Epithelial cell of prostate (primary cell): ENCODE results near the gene PCCA.
"Not testable (repeated sequence)": the region's sequence is repeated elsewhere in the genome, so short reads cannot be mapped to it uniquely, and the experiment has no call there.

Experiments used
- DNase-seq: peaks from one replicate; pipeline ENCODE4 v3.0.0-alpha.2; 2011; ENCODE audit warnings: low read depth, low spot score
- H3K27ac ChIP-seq: fragments of 450-650 bp; 2 replicates; pipeline ENCODE4 v1.5.1; 2017; ENCODE audit warnings: mild to moderate bottlenecking

PCCA gene

DNA sequence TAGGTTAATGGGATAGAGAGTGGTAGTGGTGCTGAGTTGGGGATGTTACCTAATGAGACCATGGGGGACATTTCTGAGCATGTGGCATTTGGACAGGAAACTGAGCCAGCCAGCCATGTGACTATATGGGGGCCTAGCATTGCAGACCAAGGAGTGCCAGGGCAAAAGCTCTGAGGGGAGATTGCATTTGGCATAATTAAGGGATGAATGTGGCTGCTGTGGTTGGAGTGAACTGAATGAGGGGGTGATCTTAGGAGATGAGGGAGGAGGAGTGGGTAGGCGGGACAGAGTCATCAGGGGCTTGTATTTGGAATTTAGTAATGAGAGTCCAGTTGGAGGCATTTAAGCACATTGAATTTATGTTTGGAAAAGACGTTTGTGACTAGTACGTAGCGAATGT lies 6.6 kb downstream of the PCCA start:
- no peak overlapping the region for H3K27ac ChIP-seq
- no peak for DNase-seq

DNA sequence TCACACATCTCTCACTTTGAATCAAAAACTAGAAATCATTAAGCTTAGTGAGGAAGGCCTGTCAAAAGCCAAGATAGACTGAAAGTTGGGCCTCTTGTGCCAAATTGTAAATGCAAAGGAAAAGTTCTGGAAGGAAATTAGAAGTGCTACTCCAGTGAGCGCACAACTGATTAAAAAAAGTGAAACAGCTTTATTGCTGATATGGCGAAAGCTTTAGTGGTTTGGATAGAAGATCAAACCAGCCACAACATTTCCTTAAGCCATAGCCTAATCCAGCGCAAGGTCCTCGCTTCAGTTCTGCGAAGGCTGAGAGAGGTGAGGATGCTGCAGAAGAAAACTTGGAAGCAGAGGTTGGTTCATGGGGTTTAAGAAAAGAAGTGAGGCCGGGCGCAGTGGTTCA lies 7.6 kb downstream of the PCCA start:
- H3K27ac ChIP-seq: no peak overlapping the region

DNA sequence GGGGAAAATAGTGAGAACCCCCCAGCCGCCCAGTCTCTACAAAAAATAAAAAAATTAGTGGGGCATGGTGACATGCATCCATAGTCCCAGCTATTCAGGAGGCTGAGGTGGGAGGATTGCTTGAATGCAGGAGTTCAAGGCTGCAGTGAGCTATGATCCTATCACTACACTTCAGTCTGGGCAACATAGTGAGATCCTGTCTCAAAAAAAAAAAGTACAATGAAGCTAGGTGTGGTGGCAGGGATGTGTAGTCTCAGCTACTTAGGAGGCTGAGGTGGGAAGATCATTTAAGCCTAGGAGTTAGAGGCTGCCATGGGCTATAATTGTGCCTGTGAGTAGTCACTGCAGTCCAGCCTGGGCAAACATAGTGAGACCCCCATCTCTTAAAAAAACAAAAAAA lies 8.9 kb downstream of the PCCA start:
- H3K27ac ChIP-seq: no peak overlapping the region
- no peak for DNase-seq

More for the DNA sequence above, 7.6 kb downstream of the PCCA start:
- DNase-seq: no peak

DNA sequence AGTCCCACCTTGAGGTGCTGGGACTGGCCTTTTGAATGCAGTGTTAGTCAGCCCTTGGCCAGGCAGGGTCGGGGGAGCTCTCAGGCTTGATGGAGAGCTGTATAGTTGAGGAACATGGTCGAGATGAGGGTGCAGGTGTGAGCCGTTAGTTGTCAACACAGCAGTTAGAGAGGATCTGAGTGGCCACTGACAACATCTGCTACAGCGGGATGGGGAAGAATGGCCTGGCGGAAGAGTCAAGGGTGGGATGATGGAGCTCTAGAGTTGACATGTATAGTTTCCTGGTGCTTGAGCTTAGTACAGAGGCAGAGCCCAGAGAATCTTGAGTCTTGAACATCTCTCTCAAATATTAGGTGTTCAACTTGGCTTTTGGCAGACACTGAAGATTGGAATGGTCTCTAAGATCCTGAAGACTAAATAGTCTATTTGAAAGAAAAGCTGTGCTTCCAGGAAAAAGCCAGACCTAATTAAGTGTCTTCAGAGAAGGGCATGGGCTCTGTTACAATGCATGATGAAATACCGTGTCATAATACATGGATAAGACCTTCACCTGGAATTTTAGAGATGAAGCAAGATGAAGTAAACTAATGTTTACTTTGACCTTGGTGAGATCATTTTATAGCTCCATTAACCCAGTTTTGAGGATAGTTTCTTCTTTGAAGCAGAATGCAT lies 9.7 kb downstream of the PCCA start:
- no peak for DNase-seq
- peak overlapping the region; percentile 81 for H3K27ac ChIP-seq

DNA sequence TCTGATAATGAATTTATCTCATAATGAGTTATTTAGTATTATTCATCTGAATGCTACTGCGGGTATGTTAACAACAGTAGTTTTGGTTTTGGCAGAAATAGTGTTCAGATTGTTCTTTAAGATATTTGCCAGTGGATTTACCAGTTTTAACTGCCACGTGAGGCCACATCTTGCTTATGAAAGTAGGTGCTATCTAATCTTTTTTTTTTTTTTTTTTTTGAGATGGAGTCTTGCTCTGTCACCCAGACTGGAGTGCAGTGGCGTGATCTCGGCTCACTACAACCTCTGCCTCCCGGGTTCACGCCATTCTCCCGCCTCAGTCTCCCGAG lies 10.2 kb downstream of the PCCA start:
- DNase-seq: not testable (repeated sequence)
- H3K27ac ChIP-seq: peak overlapping the region; percentile 81

DNA sequence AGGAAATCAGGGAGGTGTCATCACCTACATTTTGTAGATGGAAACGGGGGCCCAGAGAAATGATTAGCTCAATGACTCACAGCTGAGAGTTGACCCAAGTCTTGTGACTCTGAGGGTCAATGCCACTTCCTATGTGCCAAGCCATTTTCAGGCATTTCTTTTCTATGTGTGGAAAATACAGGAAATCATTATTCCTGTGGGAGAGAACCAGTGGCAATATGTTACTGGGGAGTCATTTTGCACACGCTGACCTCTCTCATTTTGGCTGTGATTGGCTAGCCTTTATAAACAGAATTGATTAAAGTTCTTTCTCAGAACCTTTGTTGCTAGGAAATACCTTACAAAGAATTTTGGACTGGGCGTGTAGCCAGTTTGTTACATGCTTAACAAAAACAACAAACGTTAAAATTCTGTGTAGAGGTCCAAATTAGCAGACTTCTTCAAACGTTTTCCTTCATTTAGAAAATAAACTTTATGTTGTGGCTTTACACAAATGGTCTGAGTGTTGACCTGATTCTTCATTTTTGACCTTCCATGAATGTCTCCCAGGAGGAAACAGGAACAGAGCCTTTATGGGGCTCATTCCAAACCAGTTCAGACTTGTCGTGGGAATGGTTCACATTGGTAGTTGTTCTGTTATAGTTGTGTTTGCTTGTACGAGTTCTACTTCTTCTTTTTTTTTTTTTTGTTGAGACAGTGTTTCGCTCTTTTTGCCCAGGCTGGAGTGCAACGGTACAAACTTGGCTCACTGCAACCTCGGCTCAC lies 11.4 kb downstream of the PCCA start:
- peak overlapping the region; percentile 81 for H3K27ac ChIP-seq
- peak; percentile 51 for DNase-seq

DNA sequence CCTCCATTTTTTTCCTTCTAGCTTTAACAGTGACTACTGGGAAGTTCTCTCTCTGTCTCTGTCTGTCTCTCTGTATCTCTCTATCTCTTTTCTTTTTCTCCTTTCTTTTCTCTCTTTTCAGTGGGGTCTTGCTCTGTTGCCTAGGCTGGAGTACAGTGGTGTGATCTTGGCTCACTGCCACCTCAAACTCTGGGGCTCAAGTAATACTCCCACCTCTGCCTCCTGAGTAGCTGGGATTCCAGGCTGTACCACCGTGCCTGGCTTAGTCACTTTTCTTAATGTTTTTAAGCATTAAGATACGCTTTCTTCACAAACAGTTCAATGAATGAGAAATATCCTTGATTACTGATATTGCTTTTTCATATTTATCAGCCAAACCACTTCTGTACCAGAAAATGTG lies 13.1 kb downstream of the PCCA start:
- H3K27ac ChIP-seq: no peak overlapping the region
- DNase-seq: no peak

DNA sequence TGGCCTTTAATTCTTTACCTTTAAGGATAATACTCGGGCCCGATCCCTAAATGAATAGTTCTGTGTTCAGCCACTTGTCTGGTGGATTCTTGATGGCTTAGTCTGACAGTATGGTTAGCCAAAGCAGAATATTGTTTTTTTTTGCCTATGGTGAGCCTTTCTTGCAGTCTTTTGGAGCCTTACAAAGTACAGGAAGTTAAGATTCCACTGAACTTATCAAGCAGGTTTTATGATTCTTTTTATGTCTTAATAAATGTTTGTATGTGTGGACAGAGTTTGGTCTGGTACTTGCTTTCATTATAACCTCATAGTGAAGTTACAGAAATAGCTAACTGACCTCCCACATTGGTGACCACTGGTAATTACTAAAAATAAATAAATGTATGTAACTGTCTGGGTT lies 17.1 kb downstream of the PCCA start:
- no peak for DNase-seq
- H3K27ac ChIP-seq: peak overlapping the region; percentile 51

DNA sequence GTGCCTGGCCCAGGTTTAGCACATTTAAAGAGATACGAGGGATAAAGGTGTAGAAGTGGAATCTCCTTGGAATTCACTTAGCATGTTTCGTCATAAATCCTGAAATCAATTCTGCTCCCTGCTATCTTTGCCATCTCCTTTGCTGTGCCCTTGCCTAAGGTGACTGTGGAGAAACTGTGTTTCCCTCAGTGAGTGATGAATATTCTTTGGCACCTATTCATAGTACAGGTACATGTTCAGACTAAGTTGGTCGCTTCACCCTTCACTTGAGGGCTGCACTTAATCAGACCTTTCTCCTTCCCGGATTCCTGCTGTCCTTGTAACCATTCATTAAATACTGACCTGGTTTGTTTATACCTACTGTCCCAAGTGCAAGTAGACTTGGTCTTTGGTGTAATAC lies 17.8 kb downstream of the PCCA start:
- DNase-seq: no peak
- H3K27ac ChIP-seq: peak overlapping the region; percentile 51

DNA sequence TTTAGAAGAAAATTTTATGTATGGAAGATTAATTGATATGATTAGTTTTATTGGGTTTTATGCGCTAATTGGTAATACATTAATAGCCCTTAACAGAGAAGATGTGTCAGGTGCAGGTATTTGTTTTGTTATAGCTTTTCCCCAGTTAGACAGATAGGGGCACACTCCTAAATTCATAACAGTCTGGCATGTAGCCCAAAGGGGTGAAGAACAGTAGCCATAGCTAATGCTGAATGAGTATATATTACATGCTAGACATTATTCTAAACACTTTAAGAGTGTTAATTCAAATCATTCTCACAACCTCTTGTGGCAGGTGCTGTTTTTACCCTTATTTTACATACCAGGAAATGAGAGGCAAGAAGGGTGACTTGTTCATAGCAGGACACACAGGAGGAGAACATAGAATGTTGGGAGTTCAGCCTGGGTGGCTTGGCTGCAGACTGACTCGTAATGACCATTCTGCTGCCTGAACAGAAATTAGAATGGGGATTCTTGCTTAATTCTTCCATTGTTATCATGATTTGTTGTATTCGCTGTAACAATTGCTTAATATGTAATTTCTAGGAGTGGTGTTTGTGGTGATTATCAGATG lies 20.1 kb downstream of the PCCA start:
- DNase-seq: no peak

DNA sequence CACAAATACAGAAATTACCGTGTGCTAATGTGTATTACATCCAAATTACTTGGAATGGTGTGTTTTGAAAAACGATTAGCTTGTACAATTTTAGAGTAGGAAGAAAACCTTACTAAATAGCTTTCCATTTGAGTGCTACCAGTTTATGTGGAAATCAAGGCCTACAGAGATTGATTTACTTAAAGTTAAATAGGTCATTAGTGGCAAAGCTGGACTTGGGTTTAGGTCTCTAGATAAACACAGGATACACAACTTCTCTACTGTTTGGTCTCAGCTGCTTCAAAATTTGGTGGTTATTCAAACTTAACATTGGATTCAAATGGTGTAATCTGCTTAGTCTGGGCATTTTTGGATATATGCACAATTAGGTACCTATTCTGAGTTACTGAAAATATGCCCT lies 21.4 kb downstream of the PCCA start:
- no peak for DNase-seq
- no peak overlapping the region for H3K27ac ChIP-seq

More for the DNA sequence above, 20.1 kb downstream of the PCCA start:
- H3K27ac ChIP-seq: peak overlapping the region; percentile 1

DNA sequence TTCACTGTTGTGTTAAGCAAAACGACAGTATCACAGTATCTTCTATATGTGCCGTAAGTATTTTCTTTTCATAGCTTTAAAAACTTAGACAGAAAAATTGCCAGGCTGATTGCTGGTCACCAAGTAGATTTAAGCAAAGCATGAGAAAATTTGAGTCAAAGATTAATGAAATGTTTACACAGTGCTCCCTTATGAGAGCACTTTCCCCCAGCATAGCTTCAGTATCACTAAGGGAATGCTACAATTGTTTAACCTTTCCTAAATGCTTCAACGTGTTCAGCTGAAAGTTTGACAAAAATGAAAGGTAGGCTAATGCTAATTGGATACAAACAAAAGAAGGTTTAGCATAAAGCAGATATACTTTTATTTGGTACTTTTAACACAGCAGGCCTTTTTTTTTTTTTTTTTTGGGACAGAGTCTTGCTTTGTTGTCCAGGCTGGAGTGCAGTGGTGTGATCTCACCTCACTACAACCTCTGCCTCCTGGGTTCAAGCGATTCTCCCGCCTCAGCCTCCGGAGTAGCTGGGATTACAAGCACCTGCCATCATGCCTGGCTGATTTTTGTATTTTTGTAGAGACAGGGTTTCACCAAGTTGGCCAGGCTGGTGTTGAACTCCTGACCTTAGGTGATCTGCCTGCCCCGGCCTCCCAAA lies 23.4 kb downstream of the PCCA start:
- DNase-seq: no peak
- H3K27ac ChIP-seq: no peak overlapping the region

DNA sequence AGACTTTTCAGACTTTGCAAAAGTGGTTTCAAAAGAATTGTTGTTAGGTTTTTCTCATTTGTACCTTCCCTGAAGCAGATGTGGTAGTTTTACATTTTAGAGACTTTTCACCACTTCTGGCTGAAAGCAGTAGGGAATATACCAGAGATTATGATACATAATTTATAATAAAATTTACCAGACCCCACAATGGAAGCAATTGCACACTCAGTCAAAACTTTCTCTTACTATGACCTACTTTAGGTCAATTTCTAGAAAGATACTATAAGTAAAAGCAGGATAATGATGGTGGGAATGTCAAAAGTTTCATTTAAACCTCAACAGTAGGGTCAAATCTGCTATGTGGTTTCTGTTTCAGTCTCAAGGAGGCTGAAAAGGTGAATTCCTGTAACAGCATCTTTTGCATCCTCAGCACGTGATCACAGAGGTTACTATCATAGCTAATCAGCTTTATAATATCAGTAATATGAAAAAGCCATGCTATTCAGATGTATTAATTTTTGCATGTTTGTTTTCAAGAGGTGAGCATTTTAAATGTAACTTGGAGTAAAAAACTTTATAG lies 26.9 kb downstream of the PCCA start:
- no peak overlapping the region for H3K27ac ChIP-seq
- DNase-seq: no peak

DNA sequence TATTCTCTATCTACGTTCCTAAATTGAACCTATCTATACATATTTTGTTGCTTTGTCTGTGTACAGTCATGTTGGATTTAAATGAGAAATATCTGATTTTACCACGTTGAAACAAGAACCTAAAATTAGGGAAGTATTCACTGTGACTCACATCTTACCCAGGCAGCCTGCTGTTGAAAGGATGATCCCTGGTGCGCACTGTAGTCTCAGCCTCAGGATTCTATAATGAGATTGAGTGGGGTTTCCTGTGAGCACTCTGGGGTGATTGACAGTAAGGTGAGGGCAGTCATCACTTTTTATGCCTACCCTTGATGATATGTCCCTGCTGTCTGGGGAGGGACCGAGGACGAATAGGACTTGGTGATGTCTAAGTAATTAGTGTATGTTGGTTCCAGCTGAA lies 35.4 kb downstream of the PCCA start:
- H3K27ac ChIP-seq: no peak overlapping the region
- DNase-seq: no peak

DNA sequence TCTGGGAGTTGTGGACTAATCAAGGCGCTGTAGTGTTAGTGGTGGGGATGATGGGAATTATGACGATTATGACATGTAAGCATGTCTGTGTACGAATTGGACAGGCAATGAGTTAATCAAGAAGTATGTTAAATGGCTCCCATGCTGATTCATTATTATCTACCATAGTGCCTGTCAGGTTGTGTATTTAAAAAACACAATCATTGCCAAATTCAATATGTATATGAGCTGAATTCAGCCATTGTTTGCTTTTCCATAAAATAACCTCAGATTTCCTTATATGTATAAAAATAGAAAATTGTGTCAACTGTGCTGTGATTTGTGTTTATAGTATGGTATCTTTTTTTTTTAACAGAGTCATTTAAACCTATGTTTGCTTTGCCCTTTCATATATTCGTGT lies 37.1 kb downstream of the PCCA start:
- no peak for DNase-seq
- H3K27ac ChIP-seq: no peak overlapping the region

DNA sequence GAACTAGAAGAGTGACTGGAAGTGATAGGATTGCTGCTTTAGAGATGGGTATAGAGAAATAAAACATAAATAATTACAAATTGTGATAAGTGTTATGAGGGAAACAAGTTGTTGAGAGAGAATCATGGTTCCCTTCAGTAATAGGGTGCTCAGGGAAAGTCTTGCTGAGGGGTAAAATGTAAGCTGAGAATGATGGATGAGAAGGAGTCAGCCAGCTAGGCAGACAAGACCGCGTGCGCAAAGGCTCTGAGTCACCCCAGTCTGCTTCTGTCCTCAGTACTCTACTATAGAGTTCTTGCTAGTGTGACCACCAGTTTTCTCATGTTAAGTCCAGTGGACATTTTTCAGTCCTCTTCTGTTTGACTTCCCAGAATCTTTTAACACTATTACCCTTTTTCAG lies 39.5 kb downstream of the PCCA start:
- no peak overlapping the region for H3K27ac ChIP-seq
- DNase-seq: no peak

DNA sequence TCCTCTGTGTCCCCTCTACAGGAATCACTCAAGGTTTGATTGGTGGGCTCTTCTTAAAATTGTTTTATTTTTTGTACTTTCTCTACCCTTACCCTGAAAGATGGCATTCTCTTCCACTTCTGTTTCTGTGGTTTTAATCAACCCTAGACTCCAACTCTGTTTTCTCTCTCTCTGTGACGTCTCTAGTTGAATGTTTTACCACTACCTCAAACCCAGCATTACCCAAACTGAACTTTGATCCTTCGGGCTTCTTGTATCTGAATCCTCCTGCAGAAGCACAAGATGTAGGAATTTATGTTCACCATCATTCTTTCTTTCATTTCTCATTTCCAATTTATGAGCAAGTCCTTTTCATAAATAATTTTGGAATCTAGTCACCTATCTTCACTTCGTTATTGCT lies 39.9 kb downstream of the PCCA start:
- no peak for DNase-seq
- no peak overlapping the region for H3K27ac ChIP-seq

DNA sequence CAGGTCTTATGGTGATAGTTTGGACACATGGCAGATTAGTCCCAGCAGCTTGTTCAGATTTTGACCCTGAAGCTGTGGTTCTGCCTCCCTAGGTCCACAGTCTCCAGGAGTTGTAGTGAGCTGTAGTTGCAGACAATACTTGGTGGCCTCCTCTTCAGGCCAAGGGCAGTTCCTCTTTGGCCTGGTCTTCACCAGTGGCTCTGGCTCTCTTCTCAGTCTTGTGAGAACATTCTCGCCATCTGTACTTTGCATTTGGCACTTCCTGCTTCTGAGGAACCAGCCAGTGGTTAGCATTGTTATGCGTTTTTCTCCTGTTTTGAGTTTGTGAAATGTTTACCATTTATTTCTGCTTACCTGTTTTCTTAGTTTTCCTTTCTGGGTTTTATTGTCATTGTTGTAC lies 40.7 kb downstream of the PCCA start:
- no peak for DNase-seq
- H3K27ac ChIP-seq: no peak overlapping the region

DNA sequence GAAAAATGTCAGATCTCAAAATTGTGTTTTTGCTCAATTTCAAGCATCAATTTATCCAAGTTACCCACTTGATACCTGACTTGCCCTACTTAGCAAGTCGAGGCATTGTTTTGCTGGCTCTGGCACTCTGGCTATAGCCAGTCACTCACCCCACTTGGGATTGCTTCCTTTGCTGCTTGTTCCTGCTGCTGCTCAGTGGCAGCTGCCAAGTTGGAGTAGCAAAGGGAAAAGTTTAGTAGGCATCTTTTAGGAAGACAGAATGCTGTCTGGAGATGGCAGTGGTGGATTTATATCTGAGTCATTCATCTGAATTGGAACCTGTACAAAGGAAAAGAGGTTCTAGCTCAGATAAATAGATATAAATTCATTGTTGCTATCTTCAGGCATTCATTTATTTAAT lies 41.2 kb downstream of the PCCA start:
- no peak overlapping the region for H3K27ac ChIP-seq
- no peak for DNase-seq

DNA sequence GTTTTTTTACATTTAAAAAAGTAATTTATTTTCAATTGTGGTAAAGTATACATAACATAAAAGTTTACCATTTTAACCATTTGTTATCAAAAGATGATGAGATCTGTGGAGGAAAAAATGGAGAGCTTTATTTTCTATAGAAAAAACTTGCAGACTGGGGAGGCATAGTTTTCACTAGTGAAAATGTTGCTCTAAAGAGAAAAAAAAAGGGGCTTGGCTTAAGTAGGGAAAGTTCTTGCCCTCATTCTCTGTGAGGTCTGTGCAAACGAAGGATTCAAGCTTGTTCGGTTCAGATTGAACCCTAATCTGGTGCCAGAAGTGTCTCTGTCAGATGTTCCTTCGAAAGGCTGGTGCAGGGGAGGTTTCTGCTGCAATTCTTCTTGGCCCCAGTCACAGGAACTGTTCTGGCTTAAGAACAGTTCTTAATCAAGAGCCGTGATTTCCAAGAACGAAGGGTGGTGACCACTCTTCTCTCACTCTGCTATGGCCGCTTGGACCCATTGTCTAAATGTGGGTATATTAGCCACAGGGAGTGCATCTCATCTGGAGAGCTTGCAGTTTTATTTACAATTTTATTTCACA lies 42.1 kb downstream of the PCCA start:
- H3K27ac ChIP-seq: no peak overlapping the region
- DNase-seq: no peak
